BLaER1 (cell line): ENCODE data around the gene ELOA.

Source experiments
- H3K27ac ChIP-seq: shearing (Covaris generic); formaldehyde crosslinking; 2 replicates; pipeline ENCODE4 v1.8.1; 2022
- H3K27me3 ChIP-seq: shearing (Covaris generic); formaldehyde crosslinking; 2 replicates; pipeline ENCODE4 v1.8.1; 2022
- H3K36me3 ChIP-seq: shearing (Covaris generic); formaldehyde crosslinking; 2 replicates; pipeline ENCODE4 v1.8.1; 2022
- H3K4me1 ChIP-seq: shearing (Covaris generic); formaldehyde crosslinking; 2 replicates; pipeline ENCODE4 v1.8.1; 2022
- H3K4me2 ChIP-seq: shearing (Covaris generic); formaldehyde crosslinking; 2 replicates; pipeline ENCODE4 v1.8.1; 2022
- H3K4me3 ChIP-seq: shearing (Covaris generic); formaldehyde crosslinking; 2 replicates; pipeline ENCODE4 v1.8.1; 2022
- H3K9ac ChIP-seq: shearing (Covaris generic); formaldehyde crosslinking; 2 replicates; pipeline ENCODE4 v1.8.1; 2022
- H3K9me3 ChIP-seq: shearing (Covaris generic); formaldehyde crosslinking; 2 replicates; pipeline ENCODE4 v1.8.1; 2022
- H4K20me1 ChIP-seq: shearing (Covaris generic); formaldehyde crosslinking; 2 replicates; pipeline ENCODE4 v1.8.1; 2022
- Cebpa-rat ChIP-seq: shearing (Covaris generic); IDR thresholded peaks from 2 replicates; pipeline ENCODE4 v1.8.1; 2022

Gene ELOA

DNA sequence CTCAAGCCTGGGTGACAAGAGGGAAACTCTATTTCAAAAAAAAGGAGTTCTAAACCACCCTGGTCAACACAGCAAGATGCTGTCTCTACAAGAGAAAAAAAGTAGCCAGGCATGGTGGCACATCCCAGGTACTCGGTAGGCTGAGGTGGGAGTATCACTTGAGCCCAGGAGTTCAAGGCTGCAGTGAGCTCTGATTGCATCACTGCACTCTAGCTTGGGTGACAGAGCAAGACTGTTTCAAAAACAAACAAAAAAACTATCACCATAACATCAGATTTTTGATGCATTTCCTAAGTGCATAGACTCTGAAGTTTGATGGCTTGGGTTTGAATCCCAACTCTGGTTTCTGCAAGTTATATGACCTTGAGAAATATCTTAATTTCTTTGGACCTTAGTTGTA is 9.6 kb downstream of the ELOA start:
- peaks cover 8% of the 10 kb centered on the region for H3K4me1 ChIP-seq
- H3K9ac ChIP-seq: no peak overlapping the region
- H3K9me3 ChIP-seq: no peaks in the 10 kb centered on the region
- no peak overlapping the region for H3K27ac ChIP-seq
- peaks cover 85% of the 10 kb centered on the region for H4K20me1 ChIP-seq
- H3K27me3 ChIP-seq: no peaks in the 10 kb centered on the region
- TF ChIP-seq Cebpa-rat: no peak
- H3K4me2 ChIP-seq: no peak overlapping the region
- peaks cover 99% of the 10 kb centered on the region for H3K36me3 ChIP-seq
- no peak overlapping the region for H3K4me3 ChIP-seq

DNA sequence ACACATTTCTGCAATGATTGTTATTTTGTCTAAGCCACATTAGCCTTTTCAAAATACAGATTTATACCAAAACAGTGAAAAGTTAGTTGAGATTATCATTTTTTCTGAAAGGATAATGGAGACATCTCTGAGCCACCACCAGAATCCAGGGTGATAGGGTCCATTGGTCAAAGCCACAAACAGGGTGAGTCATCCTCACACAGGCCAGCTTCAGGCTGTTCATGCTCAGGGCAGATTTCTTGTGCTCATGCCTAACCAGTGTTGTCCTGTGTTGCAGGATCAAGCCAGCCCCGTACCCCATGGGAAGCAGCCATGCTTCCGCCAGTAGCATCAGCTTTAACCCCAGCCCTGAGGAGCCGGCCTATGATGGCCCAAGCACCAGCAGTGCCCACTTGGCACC is 13.4 kb downstream of the ELOA start:
- Histone ChIP-seq H3K9me3 (no peaks in the 10 kb centered on the region), H3K4me1 (no peaks in the 10 kb centered on the region), H3K4me2 (no peak overlapping the region), H3K4me3 (no peak overlapping the region), H4K20me1 (peaks cover 88% of the 10 kb centered on the region), H3K36me3 (peaks cover 100% of the 10 kb centered on the region), H3K27ac (no peak overlapping the region), H3K27me3 (no peaks in the 10 kb centered on the region), H3K9ac (no peak overlapping the region)
- no peak for TF ChIP-seq Cebpa-rat

DNA sequence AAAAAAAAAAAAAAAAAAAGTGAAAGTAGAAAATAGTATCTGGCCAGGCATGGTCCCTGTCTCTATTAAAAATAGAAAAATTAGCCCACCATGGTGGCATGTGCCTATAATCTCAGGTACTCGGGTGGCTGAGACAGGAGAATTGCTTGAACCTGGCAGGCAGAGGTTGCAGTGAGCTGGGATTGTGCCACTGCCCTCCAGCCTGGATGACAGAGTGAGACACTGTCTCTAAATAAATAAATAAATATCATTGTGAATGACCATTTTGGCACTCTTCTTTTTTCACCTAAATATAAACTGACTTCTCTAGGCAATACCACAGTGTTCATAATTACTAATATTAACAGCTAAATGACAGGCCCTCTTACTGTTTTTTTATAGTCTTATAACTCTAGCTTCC is 14.5 kb downstream of the ELOA start:
- H3K27ac ChIP-seq: no peak overlapping the region
- H3K36me3 ChIP-seq: peaks cover 100% of the 10 kb centered on the region
- H4K20me1 ChIP-seq: peaks cover 88% of the 10 kb centered on the region
- H3K9ac ChIP-seq: no peak overlapping the region
- peaks cover 7% of the 10 kb centered on the region for H3K4me1 ChIP-seq
- H3K9me3 ChIP-seq: no peaks in the 10 kb centered on the region
- H3K4me3 ChIP-seq: no peak overlapping the region
- no peak overlapping the region for H3K4me2 ChIP-seq
- H3K27me3 ChIP-seq: no peaks in the 10 kb centered on the region
- no peak for TF ChIP-seq Cebpa-rat

DNA sequence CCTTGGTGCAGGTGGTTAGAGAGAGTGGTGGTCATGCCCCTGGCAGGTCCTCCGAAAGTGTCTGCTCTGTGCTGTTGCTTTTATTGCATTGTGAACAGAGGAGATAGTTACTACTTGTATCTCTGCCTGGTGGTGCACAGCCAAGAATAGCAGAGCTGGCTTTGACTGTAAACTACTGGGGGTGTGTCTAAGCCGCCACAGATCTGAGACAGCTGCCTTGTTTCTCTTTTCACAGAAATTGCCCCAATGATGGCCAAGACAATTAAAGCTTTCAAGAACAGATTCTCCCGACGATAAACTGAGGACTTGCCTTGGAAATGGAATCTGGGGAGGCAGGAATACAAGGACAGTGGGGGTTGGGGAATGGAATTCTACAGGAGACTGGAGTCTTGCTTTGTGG is 16.0 kb downstream of the ELOA start:
- Histone ChIP-seq H3K4me1 (peaks cover 21% of the 10 kb centered on the region), H3K4me2 (no peak overlapping the region), H3K4me3 (no peak overlapping the region), H3K27ac (no peak overlapping the region), H3K36me3 (peaks cover 99% of the 10 kb centered on the region), H4K20me1 (peaks cover 87% of the 10 kb centered on the region), H3K9me3 (no peaks in the 10 kb centered on the region), H3K27me3 (no peaks in the 10 kb centered on the region), H3K9ac (no peak overlapping the region)
- no peak for TF ChIP-seq Cebpa-rat

DNA sequence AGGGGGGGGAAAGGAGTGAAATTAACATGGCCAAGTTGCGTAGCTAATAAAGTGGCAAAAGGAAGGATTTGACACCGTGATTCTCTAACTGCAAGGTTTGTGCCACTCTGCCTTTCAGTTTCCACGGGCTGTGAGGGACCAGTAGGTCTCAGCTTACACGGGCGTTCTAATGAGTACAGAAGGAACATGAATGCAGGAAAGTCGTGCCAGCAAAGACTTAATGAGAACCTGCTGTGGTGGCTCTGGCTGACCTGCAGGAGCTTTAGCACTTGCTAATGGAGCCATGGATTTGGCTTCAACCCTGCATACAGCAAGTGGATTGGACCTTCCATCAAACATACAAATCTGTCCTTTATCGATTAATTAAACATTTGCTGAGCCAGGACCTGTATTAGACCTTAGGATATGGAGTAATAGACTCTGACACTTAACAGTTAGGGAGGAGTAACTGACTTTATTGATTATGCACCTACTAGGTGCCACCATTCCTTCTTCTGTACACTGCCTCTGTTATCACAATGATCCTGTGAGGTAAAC is 19.8 kb downstream of the ELOA start:
- H3K9me3 ChIP-seq: no peaks in the 10 kb centered on the region
- peaks cover 59% of the 10 kb centered on the region for H4K20me1 ChIP-seq
- H3K9ac ChIP-seq: no peak overlapping the region
- H3K4me1 ChIP-seq: peaks cover 22% of the 10 kb centered on the region
- H3K36me3 ChIP-seq: peaks cover 89% of the 10 kb centered on the region
- H3K27me3 ChIP-seq: no peaks in the 10 kb centered on the region
- no peak overlapping the region for H3K4me3 ChIP-seq
- H3K4me2 ChIP-seq: no peak overlapping the region
- no peak overlapping the region for H3K27ac ChIP-seq
- no peak for TF ChIP-seq Cebpa-rat

DNA sequence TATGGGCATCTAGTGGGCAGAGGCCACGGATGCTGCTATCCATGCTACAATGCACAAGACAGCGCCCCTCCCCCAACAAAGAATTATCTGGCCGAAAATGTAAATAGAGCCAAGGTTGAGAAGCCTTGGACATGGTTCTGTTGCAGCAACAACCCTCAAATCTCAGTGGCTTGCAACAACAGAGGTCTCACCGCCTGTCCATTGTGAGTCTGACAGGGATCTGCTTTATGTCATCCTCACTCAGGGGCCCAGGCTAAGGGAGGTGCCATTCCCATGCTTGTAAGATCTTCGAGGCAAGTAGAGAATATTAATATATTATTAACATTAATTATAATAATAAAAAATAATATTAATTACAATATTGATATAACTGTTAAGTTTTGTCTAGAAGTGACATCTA is 25.5 kb downstream of the ELOA start:
- Histone ChIP-seq H3K9me3 (no peaks in the 10 kb centered on the region), H3K4me3 (no peak overlapping the region), H3K36me3 (peaks cover 60% of the 10 kb centered on the region), H3K4me2 (no peak overlapping the region), H3K4me1 (peaks cover 21% of the 10 kb centered on the region), H3K27me3 (no peaks in the 10 kb centered on the region), H4K20me1 (peaks cover 4% of the 10 kb centered on the region; the same call in 1 of the 2 replicates), H3K9ac (no peak overlapping the region), H3K27ac (no peak overlapping the region)
- no peak for TF ChIP-seq Cebpa-rat

DNA sequence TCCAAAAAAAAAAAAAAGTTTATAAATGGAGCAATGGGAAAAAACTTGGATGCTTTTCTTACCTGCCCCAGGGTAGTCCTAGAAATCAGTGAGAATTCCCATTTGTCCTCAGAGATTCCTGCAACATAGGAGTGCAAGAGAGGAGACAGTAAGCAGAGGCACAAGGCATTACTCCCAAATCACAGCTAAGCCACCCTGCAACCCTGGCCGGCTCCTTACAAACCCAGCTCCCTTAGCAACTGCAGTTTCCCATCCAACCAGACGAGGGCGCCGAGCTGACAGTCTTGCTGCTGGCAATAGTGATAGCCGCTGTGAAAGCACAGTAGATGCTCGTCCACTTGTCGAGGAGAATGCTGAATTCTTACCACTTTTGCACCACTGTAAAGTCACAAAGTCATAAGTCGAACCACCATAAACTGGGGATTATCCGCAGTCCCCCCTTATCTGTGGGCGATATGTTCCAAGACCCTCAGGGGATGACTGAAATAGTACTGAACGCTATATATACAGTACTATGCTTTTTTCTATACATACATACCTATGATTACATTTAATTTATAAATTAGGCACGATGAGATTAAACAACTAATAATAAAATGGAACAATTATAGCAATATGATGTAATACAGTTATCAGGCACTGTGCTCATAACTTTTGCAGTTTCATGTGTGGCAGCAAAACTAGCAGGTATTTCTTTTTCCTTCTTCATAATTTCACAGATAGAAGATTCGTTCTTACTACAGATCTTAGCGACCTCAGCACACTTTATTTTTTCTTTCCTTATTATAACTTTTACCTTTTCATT is 29.0 kb downstream of the ELOA start:
- H3K4me3 ChIP-seq: no peak overlapping the region
- no peak overlapping the region for H3K9ac ChIP-seq
- no peaks in the 10 kb centered on the region for H4K20me1 ChIP-seq
- H3K9me3 ChIP-seq: no peaks in the 10 kb centered on the region
- H3K4me1 ChIP-seq: peaks cover 29% of the 10 kb centered on the region
- H3K27ac ChIP-seq: no peak overlapping the region
- no peaks in the 10 kb centered on the region for H3K27me3 ChIP-seq
- peak overlapping the region; percentile 29; the same call in 1 of the 2 replicates for H3K4me2 ChIP-seq
- peaks cover 36% of the 10 kb centered on the region for H3K36me3 ChIP-seq
- TF ChIP-seq Cebpa-rat: no peak

DNA sequence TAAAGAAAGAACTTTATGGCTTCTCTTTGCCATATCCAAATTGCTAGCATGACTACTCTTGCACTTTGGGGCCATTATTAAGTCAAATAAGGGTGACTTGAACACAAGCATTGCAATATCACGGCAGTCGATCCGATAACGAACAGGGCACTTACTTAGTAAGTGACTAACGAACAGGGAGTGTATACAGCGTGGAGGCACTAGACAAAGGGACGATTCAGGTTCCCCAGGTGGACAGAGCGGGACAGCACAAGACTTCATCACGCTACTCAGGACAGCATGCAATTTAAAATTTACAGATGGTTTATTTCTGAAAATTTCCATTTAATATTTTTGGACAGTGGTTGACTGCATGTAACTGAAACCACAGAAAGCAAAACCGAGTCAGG is 29.6 kb downstream of the ELOA start:
- Histone ChIP-seq H3K27me3 (no peaks in the 10 kb centered on the region), H3K4me2 (peak overlapping the region; percentile 29), H3K9me3 (no peaks in the 10 kb centered on the region), H3K4me1 (peaks cover 33% of the 10 kb centered on the region), H3K36me3 (peaks cover 30% of the 10 kb centered on the region), H4K20me1 (no peaks in the 10 kb centered on the region), H3K9ac (peak overlapping the region; percentile 16; the same call in 1 of the 2 replicates), H3K4me3 (no peak overlapping the region), H3K27ac (no peak overlapping the region)
- no peak for TF ChIP-seq Cebpa-rat

DNA sequence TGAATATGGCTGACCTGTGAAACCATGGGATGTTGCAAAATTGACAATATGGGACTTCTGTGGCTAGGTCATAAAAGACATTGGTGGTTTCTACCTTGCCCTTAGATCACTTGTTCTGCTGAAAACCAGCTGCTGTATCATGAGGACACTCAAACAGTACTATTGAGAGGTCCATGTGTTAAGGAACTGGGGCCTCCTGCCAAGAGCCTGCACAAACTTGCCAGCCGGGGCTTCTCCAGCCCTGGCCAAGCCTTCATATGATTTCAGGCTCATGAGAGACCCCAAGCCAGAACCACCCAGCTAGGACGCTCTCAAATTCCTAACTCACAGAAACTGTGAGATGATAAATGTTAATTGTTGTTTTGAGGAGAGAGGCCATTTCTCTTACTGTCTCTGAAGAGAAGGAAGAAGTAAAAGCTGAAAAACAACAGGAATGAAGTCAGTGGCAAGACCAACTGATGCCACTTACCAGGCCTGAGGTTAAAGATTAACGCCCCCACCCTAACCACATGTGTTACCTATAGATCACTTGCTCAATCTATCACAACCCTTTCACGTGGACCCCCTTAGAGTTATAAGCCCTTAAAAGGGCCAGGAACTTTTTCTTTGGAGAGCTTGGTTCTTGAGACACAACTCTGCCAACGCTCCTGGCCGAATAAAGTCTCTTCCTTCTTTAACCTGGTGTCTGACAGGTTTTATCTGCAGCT is 31.1 kb downstream of the ELOA start:
- no peak overlapping the region for H3K4me3 ChIP-seq
- H3K27me3 ChIP-seq: no peaks in the 10 kb centered on the region
- H3K4me1 ChIP-seq: peaks cover 38% of the 10 kb centered on the region
- H3K4me2 ChIP-seq: no peak overlapping the region
- H3K9me3 ChIP-seq: no peaks in the 10 kb centered on the region
- peaks cover 15% of the 10 kb centered on the region; the same call in 1 of the 2 replicates for H3K36me3 ChIP-seq
- H3K27ac ChIP-seq: no peak overlapping the region
- H3K9ac ChIP-seq: no peak overlapping the region
- TF ChIP-seq Cebpa-rat: no peak
- peaks cover 8% of the 10 kb centered on the region for H4K20me1 ChIP-seq

DNA sequence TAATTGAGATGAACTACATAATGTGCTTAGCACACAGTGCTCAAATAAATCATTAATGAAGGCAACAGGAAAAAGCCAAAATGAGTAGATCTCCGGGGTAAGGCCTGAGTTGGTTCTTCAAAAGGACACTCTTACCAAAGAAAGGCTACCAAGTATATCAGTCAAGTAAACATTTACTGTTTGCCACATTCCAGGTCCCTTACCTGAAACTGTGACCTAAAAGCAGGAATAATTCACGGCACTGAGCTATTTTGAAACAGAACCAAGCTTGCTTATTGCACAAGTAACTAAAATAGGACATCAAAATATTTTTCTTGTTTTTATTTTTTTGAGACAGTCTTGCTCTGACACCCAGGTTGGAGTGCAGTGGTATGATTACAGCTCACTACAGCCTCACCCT is 32.9 kb downstream of the ELOA start:
- Histone ChIP-seq H3K27ac (no peak overlapping the region), H3K9me3 (no peaks in the 10 kb centered on the region), H3K4me3 (no peak overlapping the region), H3K27me3 (no peaks in the 10 kb centered on the region), H3K9ac (no peak overlapping the region), H3K36me3 (peaks cover 18% of the 10 kb centered on the region), H3K4me1 (peaks cover 49% of the 10 kb centered on the region), H4K20me1 (peaks cover 20% of the 10 kb centered on the region), H3K4me2 (no peak overlapping the region)
- no peak for TF ChIP-seq Cebpa-rat
